GM21786 (cell line): ENCODE results near the gene TXNDC2.
"Not testable (repeated sequence)": the region's sequence is repeated elsewhere in the genome, so short reads cannot be mapped to it uniquely, and the experiment has no call there.

Source experiments
- ATAC-seq: cut with Tn5 transposase; IDR thresholded peaks from one replicate; pipeline ENCODE4 v1.9.1; 2021; ENCODE audit not compliant: unreplicated experiment

TXNDC2 gene

DNA sequence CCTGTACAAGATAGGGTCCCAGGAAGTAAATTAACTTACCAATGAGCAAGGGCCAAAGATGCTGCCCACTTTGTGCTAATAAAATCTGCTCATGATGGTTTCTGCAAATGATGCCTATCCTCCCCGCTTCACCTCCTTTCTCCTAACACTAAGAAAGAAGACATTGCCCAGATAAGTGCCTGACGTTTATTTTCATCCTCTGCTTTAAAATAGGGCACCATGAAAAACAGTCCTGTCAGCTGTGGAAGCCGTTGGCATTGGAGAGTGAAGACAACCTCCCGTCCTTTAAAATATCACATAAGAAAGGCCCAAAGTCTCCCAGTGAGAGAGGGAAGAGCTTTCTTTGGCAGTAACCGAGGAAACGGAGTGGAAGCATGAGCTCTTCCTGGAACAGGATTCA, 1.7 kb upstream of the TXNDC2 start:
- no peak for ATAC-seq

DNA sequence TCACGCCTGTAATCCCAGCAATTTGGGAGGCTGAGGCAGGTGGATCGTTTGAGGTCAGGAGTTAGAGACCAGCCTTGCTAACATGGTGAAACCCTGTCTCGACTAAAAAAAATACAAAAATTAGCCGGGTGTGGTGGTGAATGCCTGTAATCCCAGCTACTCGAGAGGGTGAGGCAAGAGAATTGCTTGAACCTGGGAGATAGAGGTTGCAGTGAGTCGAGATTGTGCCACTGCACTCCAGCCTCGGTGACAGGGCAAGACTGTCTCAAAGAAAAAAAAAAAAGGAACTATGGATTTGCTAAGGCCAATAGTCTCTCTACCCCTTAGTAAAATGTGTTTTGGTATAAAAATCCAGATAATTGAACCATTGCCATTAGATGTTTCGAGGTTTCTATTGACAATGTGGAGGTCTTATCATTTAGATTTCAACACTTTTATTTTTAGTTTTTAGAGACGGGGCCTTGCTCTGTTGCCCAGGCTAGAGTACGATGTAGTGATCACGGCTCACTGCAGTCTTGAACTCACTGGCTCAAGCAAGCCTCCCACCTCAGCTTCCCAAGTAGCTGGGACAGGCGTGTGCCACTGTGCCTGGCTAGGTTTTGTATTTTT, 1.1 kb upstream of the TXNDC2 start:
- ATAC-seq: no peak

DNA sequence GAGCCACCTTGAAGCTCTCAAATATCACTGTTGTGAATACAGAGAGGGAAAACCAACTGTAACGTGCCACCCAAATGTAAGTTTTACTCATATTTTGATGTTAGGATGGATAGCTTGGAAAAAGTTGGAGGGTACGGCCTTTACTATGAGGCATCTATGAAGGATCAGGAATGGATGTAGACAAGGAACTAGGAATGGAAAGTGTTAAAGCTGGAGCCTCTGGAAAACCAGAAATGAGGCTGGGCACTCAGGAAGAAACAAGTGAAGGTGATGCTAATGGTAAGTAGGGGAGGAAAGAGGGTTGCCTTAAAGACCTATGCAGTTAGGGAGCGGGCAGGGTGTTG, 204 bp downstream of the TXNDC2 start:
- no peak for ATAC-seq

DNA sequence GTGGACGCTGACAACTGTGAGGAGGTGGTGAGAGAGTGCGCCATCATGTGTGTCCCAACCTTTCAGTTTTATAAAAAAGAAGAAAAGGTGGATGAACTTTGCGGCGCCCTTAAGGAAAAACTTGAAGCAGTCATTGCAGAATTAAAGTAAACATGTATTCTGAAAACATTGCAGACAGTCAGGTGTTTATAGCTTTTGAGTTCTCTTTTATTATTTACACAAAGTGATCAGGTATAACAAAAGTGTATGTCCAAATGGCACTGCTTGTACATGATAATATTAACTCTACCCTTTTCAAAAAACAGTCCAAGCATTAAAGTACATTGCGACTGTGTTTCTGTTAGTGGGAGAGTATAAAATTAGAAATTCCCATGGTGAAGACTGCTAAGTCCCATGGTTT, 2.2 kb downstream of the TXNDC2 start:
- no peak for ATAC-seq

DNA sequence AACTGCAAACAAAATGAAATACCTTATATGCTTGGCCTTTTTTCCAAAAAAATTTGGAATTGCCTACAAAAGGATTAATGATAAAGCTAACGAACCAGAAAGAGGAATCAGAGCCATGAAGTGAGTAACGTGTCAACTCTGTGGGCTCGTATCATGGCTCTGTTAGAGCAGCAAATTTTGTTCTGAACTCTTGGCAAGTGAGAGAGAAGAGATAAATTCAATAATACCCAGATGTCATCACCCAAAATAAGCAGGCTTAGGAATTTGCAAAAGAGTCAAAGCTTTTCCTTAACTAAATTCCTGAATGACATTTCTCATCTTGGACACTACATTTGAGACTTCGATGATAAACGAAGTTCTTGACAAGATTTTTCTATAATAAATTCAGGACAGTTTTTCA, 4.4 kb downstream of the TXNDC2 start:
- ATAC-seq: no peak

DNA sequence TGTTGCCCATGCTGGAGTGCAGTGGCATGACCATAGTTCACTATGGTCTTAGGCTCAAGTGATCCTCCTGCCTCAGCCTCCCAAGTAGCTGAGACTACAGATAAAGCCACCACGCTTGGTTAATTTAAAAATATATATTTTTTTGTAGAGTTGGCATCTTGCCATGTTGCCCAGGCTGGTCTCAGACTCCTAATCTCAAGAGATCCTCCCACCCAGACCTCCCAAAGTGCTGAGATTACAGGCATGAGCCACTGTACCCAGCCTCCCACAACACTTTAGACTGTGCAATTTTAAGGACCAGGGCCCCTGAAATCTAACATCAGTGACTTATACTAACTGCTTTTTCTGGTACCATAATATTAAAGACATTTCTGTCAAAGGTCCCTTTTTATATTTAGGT, 5.2 kb downstream of the TXNDC2 start:
- no peak for ATAC-seq

DNA sequence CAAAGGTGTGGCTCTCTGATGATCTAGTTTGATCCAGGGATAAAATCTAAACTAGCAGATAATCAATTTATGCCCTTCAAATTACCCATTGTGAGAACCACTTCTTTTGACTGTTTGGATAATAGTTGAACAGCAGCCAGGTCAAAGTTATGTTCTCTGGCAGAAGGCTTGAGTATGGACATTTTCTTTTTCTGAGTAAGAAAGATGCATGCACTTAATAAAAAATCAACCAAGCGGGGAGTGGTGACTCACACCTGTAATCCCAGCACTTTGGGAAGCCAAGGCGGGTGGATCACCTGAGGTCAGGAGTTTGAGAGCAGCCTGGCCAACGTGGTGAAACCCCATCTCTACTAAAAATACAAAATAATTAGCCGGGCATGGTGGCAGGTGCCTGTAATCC, 5.7 kb downstream of the TXNDC2 start:
- not testable (repeated sequence) for ATAC-seq

DNA sequence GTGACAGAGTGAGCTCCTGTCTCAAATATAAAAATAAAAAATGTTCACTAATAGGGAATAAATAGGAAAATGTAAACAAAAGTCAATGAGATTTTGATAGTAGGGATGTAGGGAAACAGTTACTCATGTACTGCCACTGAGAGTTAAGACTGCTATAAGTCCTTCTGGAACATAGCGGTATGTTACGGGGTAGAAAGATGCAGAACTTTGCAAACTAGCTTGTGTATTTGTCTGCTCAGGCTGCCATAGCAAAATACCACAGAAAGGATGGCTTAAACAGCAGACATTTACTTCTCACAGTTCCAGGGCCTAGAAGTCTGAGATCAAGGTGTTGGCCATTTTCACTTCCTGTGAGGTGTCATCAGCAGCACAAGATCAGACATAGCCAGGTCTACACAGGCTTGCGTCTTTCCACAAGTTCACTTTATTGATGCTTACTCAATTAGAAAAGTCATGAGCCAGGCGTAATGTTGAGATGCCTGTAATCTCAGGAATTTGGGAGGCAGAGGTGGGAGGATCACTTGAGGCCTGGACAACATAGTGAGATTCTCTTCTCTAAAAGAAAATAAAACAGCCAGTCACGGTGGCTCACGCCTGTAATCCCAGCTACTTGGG, 8.8 kb downstream of the TXNDC2 start:
- no peak for ATAC-seq

DNA sequence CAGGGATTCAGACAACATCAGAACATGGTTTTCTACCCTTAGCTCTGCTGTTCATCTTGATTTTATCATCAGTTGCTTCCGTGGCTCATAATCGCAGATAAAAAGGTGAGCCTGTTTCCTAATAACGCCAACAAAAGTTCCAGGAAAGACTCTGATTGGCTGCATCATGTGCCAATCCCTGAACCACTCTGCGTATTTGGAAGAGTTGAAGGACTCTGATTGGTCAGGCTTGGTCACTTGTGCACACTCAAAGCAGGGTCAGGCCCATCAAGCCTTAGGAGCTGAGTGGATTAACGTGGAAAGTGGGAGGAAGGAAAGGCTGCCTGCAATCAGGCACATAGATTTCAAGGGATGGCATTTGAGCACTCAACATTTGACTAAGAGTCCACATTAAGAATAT, 11.4 kb downstream of the TXNDC2 start:
- ATAC-seq: no peak

DNA sequence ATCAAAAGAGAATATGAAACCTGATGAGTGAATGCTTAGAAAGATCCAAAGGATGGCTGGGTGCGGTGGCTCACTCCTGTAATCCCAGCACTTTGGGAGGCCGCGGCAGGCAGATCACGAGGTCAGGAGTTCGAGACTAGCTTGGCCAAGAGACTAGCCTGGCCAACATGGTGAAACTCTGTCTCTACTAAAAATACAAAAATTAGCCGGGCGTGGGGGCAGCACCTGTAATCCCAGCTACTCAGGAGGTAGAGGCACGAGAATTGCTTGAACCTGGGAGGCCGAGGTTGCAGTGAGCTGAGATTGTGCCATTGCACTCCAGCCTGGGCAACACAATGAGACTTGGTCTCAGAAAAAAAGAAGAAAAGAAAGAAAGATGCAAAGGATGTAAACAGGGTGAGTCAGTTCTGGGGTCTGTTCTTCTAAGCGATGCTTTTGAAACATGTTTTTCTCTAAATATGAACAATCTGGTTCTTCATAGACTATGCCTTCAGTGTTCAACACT, 12.1 kb downstream of the TXNDC2 start:
- ATAC-seq: not testable (repeated sequence)

DNA sequence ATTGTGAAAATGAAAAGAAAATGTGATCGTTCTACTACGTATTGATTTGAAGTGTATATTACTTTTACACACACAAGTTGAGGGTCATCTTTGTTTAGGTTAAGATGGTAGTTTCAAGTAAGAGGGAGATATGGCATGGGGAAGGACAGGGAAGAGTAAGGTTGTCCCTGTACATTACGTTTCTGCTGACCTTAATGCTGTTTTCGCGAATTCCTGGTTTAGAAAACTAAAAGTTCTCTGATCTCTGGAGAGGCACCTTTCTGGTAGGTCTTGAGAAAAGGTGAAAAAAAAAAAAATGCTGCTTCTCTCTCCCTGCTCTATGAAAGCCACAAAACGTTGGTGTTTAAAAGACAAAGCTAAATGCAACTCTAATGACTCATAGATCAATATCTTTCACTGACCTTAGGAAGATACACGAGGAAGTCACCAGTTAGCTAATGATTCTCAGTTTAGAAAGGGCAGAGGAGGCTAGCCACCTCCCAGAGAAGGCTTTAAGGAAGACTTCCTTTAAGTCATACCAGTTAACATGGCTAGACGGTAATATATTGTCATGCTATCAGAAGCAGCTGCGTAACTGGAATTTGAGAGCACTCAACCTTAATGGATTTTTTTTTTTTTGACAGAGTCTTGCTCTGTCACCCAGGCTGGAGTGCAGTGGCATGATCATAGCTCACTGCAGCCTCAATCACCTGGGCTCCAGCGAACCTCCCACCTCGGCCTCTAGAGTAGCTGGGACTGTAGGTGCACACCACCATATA, 13.2 kb downstream of the TXNDC2 start:
- no peak for ATAC-seq

DNA sequence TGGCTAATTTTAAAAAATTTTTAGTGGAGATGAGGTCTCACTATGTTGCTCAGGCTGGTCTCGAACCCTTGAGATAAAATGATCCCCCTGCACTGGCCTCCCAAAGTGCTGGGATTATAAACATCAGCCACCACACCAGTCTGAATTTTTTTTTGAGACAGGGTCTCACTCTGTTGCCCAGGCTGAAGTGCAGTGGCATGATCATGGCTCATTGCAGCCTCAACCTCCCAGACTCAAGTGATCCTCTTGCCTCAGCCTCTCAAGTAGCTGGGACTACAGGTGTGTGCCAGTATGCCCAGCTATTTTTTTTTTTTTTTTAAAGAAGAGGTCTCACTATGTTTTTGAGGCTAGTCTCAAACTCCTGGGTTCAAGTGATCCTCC, 13.8 kb downstream of the TXNDC2 start:
- ATAC-seq: not testable (repeated sequence)

DNA sequence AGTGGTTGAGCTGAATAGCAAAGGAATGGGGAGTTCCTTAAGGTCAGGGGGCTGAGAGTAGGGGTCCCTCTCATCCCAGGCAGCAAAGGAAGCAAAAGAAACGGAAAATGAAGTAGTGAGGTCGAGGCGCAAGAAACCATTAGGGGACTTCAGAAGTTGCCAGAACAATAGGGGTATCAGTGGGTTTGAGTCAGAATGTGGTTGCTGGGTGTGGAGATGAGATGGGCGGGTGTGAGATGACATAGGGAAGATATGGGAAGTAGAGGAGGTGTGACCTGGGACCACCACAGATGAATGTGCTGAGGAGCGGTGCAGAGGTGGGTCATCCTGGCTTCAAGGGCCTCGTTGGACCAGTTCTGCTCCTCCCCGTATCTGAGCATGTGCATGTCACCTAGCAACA, 14.9 kb downstream of the TXNDC2 start:
- ATAC-seq: no peak

DNA sequence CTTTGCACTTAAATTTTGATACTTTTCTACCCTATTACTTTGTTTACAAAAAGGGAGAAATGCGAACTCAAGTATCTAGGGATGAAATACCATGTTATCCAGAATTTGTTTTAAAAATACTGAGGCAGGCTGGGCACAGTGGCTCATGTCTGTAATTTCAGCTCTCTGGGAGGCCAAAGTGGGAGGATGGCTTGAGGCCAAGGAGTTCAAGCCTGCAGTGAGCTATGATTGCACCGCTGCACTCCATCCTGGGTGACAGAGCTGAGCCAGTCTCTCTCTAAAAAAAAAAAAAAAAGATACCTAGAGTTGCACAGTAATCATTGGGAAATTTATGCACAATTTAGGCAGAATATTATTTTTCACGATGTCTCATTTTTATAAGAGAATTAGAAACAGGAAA, 15.6 kb downstream of the TXNDC2 start:
- no peak for ATAC-seq

DNA sequence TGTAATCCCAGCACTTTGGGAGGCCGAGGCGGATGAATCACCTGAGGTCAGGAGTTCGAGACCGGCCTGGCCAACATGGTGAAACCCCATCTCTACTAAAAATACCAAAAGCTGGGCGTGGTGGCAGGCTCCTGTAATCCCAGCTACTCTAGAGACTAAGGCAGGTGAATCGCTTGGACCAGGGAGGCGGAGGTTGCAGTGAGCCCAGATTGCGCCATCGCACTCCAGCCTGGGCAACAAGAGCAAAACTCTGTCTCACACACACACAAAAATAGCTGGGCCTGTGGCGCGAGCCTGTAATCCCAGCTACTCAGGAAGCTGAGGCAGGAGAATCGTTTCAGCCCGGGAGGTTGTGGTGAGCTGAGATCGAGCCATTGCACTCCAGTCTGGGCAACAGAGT, 16.5 kb downstream of the TXNDC2 start:
- not testable (repeated sequence) for ATAC-seq

DNA sequence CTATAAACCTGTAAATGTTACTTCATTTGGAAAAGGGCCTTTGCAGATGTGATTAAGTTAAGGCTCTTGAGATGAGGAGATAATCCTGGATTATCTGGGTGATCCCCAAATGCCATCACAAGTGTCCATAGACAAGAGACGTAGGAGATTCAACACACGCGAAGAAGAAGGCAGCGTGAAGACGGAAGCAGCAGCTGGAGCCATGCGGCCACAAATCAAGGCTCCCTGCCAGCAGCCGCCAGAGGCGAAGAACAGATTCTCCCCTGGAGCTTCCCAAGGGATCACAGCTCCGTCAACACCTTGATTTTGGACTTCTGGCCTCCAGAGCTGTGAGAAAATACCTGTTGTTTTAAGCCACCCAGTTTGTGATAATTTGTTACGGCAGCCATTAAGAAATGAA, 17.1 kb downstream of the TXNDC2 start:
- no peak for ATAC-seq

DNA sequence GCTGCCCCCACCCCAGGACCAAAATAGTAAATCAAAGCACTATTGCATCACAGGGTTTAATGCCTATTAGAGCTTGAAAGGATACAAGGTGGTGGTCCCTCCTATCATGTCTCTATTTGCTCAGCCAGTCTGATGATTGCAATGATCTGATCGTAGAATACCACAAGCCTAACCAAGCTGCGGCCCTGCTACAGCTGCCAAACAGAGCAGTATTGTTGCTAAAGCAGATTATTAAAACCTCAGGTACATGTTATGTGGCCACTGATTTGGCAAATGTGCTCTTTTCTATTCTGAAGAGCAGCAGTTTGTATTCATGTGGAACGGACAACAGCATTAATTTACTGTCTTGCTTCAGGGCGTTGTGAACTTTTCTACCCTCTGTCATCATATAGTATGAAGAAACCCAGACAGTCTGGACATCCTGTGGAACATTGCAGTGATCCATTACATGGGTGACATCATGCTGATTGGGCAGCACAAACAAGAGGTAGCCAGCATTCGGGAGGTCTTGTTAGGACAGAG, 19.7 kb downstream of the TXNDC2 start:
- ATAC-seq: no peak

DNA sequence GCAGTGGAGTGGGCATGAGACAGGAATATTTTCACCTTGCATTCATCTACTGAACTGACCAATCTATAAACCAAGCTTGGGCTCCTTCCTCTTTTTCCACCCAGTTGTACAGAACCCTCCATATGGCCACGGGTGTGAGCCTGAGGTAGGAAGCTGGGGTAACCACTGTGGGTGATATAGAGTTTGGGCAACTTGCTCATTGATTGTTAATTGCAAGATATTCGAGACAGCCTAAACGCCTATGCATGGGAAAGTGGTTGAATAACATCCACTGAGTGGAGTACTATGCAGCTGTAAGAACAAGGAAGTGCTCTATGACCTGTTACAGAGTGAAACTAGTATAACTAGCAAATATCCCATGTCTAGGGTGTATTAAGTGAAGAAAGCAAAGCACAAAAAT, 20.7 kb downstream of the TXNDC2 start:
- no peak for ATAC-seq

DNA sequence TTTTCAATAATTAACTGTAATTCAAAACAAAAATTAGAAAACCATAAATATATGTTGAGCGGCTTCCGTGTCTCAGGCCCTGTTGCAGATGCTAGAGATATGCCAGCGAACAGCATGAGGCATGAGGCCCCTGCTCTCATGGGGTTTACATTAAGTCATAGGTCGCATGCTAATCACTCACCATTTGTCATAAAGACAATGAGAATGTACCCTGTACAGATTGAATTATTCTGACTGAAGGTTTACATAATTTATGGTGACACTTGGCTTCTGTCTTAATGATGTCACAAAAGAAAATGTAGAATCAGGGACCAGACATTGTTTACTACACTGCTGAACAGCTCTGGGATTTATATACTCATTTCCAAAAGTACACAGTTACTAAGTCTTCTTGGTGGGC, 22.1 kb downstream of the TXNDC2 start:
- ATAC-seq: no peak

DNA sequence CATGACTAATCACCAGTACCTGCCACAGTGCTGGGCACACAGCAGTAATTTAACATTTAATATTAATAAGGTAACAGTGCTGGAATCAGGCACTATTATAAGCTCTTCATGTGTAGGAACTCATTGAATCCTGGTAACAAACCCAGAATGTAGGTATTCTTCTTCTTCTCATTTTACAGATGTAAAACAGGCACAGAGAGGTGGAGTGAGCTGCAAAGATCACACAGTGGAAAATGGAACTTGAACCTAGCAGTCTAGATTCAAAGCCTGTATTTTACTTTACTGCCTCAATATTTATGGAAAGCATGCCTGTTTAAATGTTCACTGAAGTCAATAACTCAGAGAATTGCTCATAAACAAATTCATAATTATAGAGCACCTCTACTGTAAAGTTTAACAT, 24.3 kb downstream of the TXNDC2 start:
- no peak for ATAC-seq

DNA sequence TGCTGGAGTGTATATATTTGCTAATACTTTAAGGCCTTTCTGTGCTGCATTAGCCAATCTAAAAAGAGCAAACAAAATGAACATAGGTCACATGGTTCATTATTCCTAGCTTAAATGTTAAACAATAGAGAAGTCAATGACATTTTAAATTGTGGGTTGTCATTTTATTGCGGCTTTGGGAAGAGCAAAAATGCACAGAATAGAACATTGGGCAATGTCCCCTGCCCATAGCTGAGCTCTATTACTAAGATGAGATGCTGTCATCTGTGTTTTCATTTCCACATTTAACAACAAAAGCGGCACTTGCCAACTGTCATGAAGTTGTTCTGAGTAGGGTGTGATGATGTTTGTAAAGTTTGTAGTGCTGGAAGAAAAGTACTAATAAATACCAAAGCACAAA, 24.9 kb downstream of the TXNDC2 start:
- ATAC-seq: no peak

DNA sequence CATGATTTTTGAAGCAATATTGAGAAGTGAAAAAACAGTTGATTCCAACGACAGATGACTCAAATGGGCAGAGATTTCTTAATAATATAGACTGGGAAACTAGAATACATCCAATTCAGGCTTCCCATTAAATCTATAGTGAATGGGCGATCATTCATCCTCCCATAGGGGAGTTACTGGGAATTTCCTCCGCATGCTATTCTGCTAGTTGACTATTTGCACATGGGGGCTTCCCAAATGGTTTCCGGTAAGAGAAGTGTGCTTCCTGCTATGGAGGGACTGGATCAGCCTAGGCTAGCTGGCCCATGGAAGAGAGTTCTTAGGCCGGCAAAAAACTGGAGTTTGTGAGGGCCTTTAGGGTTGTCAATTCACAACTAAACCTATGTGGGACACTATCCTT, 25.5 kb downstream of the TXNDC2 start:
- ATAC-seq: no peak
